Measurements from ENCODE around the gene KCNIP3. TPM values are rescaled to one million over a fixed set of nuclear protein-coding genes. Genes with fewer than 3 reads are reported as not detected.
"Not testable (repeated sequence)": the region's sequence is repeated elsewhere in the genome, so short reads cannot be mapped to it uniquely, and the experiment has no call there.

KCNIP3 gene
- total RNA-seq, 1 donor from 2014 or later: 6.3 TPM

DNA sequence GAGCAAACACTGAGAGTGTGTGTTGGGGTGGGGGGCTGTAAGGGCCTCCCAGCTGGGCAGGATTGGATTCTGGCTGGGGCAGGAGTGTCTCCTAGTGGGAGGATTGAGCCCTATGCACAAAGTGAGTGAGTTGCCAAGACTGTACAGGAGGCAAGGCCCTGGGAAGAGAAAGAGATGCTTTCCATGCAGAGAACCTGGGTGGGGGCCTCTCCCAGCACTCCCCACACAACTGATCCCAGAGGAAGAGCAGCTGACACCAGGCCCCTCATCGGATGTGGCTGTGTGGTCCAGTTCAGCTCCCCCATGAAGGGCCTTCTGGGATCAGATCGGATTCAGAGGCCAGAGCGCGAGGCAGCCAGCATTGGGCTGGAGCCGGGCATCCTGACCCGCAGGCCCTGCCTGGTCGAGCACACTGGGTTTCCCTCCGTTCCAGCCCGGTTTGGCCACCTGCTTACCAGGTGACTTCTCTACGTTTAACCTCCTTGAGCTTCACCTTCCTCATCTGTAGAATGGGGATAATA lies 56.0 kb downstream of the KCNIP3 start:
- Mint-ChIP-seq H3K36me3 (ENCODE audit: insufficient read depth) (no peaks in the 10 kb centered on the region), H3K4me3 (ENCODE audit: low read depth) (no peak overlapping the region), H3K27ac (no peak overlapping the region), H3K27me3 (peaks cover 55% of the 10 kb centered on the region), H3K9me3 (ENCODE audit: low read depth) (no peaks in the 10 kb centered on the region), H3K4me1 (ENCODE audit: low read depth) (no peaks in the 10 kb centered on the region)
- TF ChIP-seq, protein P1, sequence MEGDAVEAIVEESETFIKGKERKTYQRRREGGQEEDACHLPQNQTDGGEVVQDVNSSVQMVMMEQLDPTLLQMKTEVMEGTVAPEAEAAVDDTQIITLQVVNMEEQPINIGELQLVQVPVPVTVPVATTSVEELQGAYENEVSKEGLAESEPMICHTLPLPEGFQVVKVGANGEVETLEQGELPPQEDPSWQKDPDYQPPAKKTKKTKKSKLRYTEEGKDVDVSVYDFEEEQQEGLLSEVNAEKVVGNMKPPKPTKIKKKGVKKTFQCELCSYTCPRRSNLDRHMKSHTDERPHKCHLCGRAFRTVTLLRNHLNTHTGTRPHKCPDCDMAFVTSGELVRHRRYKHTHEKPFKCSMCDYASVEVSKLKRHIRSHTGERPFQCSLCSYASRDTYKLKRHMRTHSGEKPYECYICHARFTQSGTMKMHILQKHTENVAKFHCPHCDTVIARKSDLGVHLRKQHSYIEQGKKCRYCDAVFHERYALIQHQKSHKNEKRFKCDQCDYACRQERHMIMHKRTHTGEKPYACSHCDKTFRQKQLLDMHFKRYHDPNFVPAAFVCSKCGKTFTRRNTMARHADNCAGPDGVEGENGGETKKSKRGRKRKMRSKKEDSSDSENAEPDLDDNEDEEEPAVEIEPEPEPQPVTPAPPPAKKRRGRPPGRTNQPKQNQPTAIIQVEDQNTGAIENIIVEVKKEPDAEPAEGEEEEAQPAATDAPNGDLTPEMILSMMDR (IDR thresholded peaks at IDR 0.05; ENCODE audit: unreplicated experiment): no peak
- no peak for DNase-seq (ENCODE audit: low spot score, unreplicated experiment)

GRCh38 chr2:95353613-95354468 lies 56.7 kb downstream of the KCNIP3 start:
- DNase-seq (ENCODE audit: low spot score, unreplicated experiment): no peak
- Mint-ChIP-seq H3K36me3 (ENCODE audit: insufficient read depth) (no peaks in the 10 kb centered on the region), H3K27ac (no peak overlapping the region), H3K27me3 (peaks cover 53% of the 10 kb centered on the region), H3K9me3 (ENCODE audit: low read depth) (no peaks in the 10 kb centered on the region), H3K4me3 (ENCODE audit: low read depth) (no peak overlapping the region), H3K4me1 (ENCODE audit: low read depth) (no peaks in the 10 kb centered on the region)
- TF ChIP-seq, protein P1 (IDR thresholded peaks at IDR 0.05; ENCODE audit: unreplicated experiment): no peak

- no peak overlapping the region for H3K27ac Mint-ChIP-seq
- H3K4me1 Mint-ChIP-seq (ENCODE audit: low read depth): no peaks in the 10 kb centered on the region
- H3K9me3 Mint-ChIP-seq (ENCODE audit: low read depth): no peaks in the 10 kb centered on the region
- no peaks in the 10 kb centered on the region for H3K36me3 Mint-ChIP-seq (ENCODE audit: insufficient read depth)
- TF ChIP-seq, protein P1 (IDR thresholded peaks at IDR 0.05; ENCODE audit: unreplicated experiment): no peak
- H3K4me3 Mint-ChIP-seq (ENCODE audit: low read depth): no peak overlapping the region
- DNase-seq (ENCODE audit: low spot score, unreplicated experiment): no peak
- peaks cover 51% of the 10 kb centered on the region for H3K27me3 Mint-ChIP-seq
Observed at GRCh38 chr2:95354469-95354901, 57.3 kb downstream of the KCNIP3 start.

GRCh38 chr2:95354925-95355324 lies 57.8 kb downstream of the KCNIP3 start:
- Mint-ChIP-seq H3K4me1 (ENCODE audit: low read depth) (no peaks in the 10 kb centered on the region), H3K4me3 (ENCODE audit: low read depth) (no peak overlapping the region), H3K36me3 (ENCODE audit: insufficient read depth) (no peaks in the 10 kb centered on the region), H3K27ac (no peak overlapping the region), H3K27me3 (peaks cover 47% of the 10 kb centered on the region), H3K9me3 (ENCODE audit: low read depth) (no peaks in the 10 kb centered on the region)
- no peak for DNase-seq (ENCODE audit: low spot score, unreplicated experiment)
- TF ChIP-seq, protein P1 (IDR thresholded peaks at IDR 0.05; ENCODE audit: unreplicated experiment): no peak

DNA sequence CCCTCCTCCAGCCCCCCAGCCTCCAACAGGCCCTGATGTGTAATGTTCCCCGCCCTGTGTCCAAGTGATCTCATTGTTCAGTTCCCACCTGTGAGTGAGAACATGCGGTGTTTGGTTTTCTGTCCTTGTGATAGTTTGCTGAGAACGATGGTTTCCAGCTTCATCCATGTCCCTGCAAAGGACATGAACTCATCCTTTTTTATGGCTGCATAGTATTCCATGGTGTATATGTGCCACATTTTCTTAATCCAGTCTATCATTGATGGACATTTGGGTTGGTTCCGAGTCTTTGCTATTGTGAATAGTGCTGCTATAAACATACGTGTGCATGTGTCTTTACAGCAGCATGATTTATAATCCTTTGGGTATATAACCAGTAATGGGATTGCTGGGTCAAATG lies 58.3 kb downstream of the KCNIP3 start:
- H3K4me3 Mint-ChIP-seq (ENCODE audit: low read depth); H3K27ac Mint-ChIP-seq; H3K4me1 Mint-ChIP-seq (ENCODE audit: low read depth); DNase-seq (ENCODE audit: low spot score, unreplicated experiment); H3K9me3 Mint-ChIP-seq (ENCODE audit: low read depth); H3K36me3 Mint-ChIP-seq (ENCODE audit: insufficient read depth): not testable (repeated sequence)
- peaks cover 46% of the 10 kb centered on the region for H3K27me3 Mint-ChIP-seq

Data from progenitor cell of endocrine pancreas (in vitro differentiated cells).